GM20431 (cell line): ENCODE results near the gene SERP2.

ENCODE experiments used
- in situ Hi-C: fragments of 300-500 bp; cut with MseI, MboI; formaldehyde crosslinking; loops from one replicate; pipeline ENCODE4 v1.15.0; 2020; ENCODE audit warnings: low sequenced_read_pairs; ENCODE audit not compliant: unreplicated experiment

The SERP2 gene

GRCh38 chr13:44429311-44429710 lies 55.7 kb downstream of the SERP2 start:
- in situ Hi-C loops = loop anchor here (25.0 kb wide), 1 partner anchor 367 kb away; no protein-coding TSS in a partner anchor

- in situ Hi-C loops = loop anchor here (25.0 kb wide), 1 partner anchor 369 kb away; no protein-coding TSS in a partner anchor
Observed at GRCh38 chr13:44431150-44431549, 57.5 kb downstream of the SERP2 start.

GRCh38 chr13:44432650-44433049 lies 59.0 kb downstream of the SERP2 start:
- in situ Hi-C loops = loop anchor here (25.0 kb wide), 1 partner anchor 370 kb away; no protein-coding TSS in a partner anchor

- in situ Hi-C loops = loop anchor here (25.0 kb wide), 1 partner anchor 372 kb away; no protein-coding TSS in a partner anchor
Observed at GRCh38 chr13:44433863-44434765, 60.5 kb downstream of the SERP2 start.

GRCh38 chr13:44434766-44435141 lies 61.1 kb downstream of the SERP2 start:
- in situ Hi-C loops = loop anchor here (25.0 kb wide), 1 partner anchor 372 kb away; no protein-coding TSS in a partner anchor

- in situ Hi-C loops = loop anchor here (25.0 kb wide), 1 partner anchor 373 kb away; no protein-coding TSS in a partner anchor
Observed at GRCh38 chr13:44435142-44435918, 61.7 kb downstream of the SERP2 start.

- in situ Hi-C loops = loop anchor here (25.0 kb wide), 1 partner anchor 374 kb away; no protein-coding TSS in a partner anchor
Observed at GRCh38 chr13:44435919-44436510, 62.4 kb downstream of the SERP2 start.

- in situ Hi-C loops = loop anchor here (25.0 kb wide), 1 partner anchor 374 kb away; no protein-coding TSS in a partner anchor
Observed at GRCh38 chr13:44436589-44437337, 63.1 kb downstream of the SERP2 start.

GRCh38 chr13:44437356-44438233 lies 64.0 kb downstream of the SERP2 start:
- in situ Hi-C loops = loop anchor here (25.0 kb wide), 1 partner anchor 375 kb away; no protein-coding TSS in a partner anchor

GRCh38 chr13:44438234-44438579 lies 64.6 kb downstream of the SERP2 start:
- in situ Hi-C loops = loop anchor here (25.0 kb wide), 1 partner anchor 376 kb away; no protein-coding TSS in a partner anchor

- in situ Hi-C loops = loop anchor here (25.0 kb wide), 1 partner anchor 377 kb away; no protein-coding TSS in a partner anchor
Observed at GRCh38 chr13:44439452-44440024, 65.9 kb downstream of the SERP2 start.

- in situ Hi-C loops = loop anchor here (25.0 kb wide), 1 partner anchor 378 kb away; no protein-coding TSS in a partner anchor
Observed at GRCh38 chr13:44440046-44440608, 66.5 kb downstream of the SERP2 start.
